H1 (cell line): Measurements from ENCODE around the gene MRPS6.

Experiments
- CBX5 ChIP-seq: fragments of 300-800, 300-1000 bp; sonication (generic); IDR thresholded peaks from 2 replicates; pipeline ENCODE4 v1.7.1; 2016; ENCODE audit warnings: antibody characterized with exemption, low read length, low read depth
- CEBPB ChIP-seq: IDR thresholded peaks from 2 replicates; pipeline ENCODE4 v1.6.1; 2012; ENCODE audit warnings: low read depth, low read length
- JUND ChIP-seq: IDR thresholded peaks from 2 replicates; pipeline ENCODE4 v1.6.1; 2011; ENCODE audit warnings: mild to moderate bottlenecking, improper control_type of control experiment, low read length
- POLR2A ChIP-seq, 2 experiments: IDR thresholded peaks; 1 replicate in 1 of 2; 2 replicates in 1 of 2; pipeline ENCODE4 v1.6.1; 2011; ENCODE audit warnings: low read depth in 2 of 2, low read length in 2 of 2, mild to moderate bottlenecking in 2 of 2; ENCODE audit errors: control extremely low read depth in 1 of 2
- RXRA ChIP-seq: IDR thresholded peaks from 2 replicates; pipeline ENCODE4 v1.6.1; 2011; ENCODE audit warnings: low read depth, mild to moderate bottlenecking, low read length, moderate library complexity; ENCODE audit not compliant: insufficient read depth
- SP4 ChIP-seq: IDR thresholded peaks from 2 replicates; pipeline ENCODE4 v1.6.1; 2012; ENCODE audit warnings: low read length, inconsistent platforms
- TAF1 ChIP-seq: IDR thresholded peaks from 2 replicates; pipeline ENCODE4 v1.6.1; 2011; ENCODE audit warnings: mild to moderate bottlenecking, low read depth, low read length
- TF ChIP-seq, protein P1 (sequence below): IDR thresholded peaks from 2 replicates; pipeline ENCODE4 v1.6.1; 2011; ENCODE audit warnings: low read length, improper control_type of control experiment
- TF ChIP-seq, protein P2 (sequence below), 3 experiments: IDR thresholded peaks; 1 replicate in 2 of 3; 2 replicates in 1 of 3; pipeline versions ENCODE4 v1.5.1 to v1.6.1; 2011; ENCODE audit warnings: low read length in 3 of 3, mild to moderate bottlenecking in 3 of 3, inconsistent platforms in 2 of 3, low read depth in 1 of 3, moderate library complexity in 1 of 3; ENCODE audit not compliant: insufficient read depth in 1 of 3; ENCODE audit errors: control extremely low read depth in 1 of 3
- TF ChIP-seq, protein P3 (sequence below): IDR thresholded peaks from 2 replicates; pipeline ENCODE4 v1.6.1; 2011; ENCODE audit warnings: low read depth, mild to moderate bottlenecking, low read length; ENCODE audit not compliant: insufficient read depth

DNA sequence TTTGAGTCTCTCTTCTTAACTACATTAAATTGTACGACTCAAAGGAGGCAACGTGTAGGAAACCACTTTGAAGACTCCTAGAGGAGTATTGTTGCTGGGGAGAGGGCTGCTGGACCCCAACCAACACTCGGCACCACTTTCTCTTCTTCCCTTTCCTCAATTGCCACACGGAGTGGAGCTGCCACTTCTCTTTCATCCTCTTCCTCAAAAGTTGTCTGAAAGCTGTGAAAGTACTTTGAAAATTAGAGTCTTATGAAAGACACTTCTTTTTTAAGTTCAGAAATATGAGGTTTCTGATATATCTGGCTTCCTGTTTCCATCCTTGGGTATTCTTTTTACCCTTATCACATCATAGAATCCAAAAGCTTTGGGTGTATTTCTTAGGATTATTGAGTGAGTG is 59.5 kb downstream of the MRPS6 start:
- TF ChIP-seq, protein P1, sequence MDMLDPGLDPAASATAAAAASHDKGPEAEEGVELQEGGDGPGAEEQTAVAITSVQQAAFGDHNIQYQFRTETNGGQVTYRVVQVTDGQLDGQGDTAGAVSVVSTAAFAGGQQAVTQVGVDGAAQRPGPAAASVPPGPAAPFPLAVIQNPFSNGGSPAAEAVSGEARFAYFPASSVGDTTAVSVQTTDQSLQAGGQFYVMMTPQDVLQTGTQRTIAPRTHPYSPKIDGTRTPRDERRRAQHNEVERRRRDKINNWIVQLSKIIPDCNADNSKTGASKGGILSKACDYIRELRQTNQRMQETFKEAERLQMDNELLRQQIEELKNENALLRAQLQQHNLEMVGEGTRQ, result no peak
- TF ChIP-seq, protein P2, sequence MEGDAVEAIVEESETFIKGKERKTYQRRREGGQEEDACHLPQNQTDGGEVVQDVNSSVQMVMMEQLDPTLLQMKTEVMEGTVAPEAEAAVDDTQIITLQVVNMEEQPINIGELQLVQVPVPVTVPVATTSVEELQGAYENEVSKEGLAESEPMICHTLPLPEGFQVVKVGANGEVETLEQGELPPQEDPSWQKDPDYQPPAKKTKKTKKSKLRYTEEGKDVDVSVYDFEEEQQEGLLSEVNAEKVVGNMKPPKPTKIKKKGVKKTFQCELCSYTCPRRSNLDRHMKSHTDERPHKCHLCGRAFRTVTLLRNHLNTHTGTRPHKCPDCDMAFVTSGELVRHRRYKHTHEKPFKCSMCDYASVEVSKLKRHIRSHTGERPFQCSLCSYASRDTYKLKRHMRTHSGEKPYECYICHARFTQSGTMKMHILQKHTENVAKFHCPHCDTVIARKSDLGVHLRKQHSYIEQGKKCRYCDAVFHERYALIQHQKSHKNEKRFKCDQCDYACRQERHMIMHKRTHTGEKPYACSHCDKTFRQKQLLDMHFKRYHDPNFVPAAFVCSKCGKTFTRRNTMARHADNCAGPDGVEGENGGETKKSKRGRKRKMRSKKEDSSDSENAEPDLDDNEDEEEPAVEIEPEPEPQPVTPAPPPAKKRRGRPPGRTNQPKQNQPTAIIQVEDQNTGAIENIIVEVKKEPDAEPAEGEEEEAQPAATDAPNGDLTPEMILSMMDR (IDR thresholded peaks at IDR 0.05; ENCODE audit: control extremely low read depth in 1 of 3, insufficient read depth in 1 of 3, low read depth in 1 of 3, low read length in 3 of 3), result no peak
- TF ChIP-seq, protein P3, sequence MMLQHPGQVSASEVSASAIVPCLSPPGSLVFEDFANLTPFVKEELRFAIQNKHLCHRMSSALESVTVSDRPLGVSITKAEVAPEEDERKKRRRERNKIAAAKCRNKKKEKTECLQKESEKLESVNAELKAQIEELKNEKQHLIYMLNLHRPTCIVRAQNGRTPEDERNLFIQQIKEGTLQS, result no peak
- TF ChIP-seq POLR2A (IDR thresholded peaks at IDR 0.05; ENCODE audit: control extremely low read depth in 1 of 2, low read depth in 2 of 2, low read length in 2 of 2), result no peak
- TF ChIP-seq TAF1, result no peak
- no peak for TF ChIP-seq CEBPB
- TF ChIP-seq SP4, result no peak
- TF ChIP-seq JUND, result no peak
- no peak for TF ChIP-seq RXRA
- TF ChIP-seq CBX5, result no peak
